Left colon (tissue), 2 donors: ENCODE measurements around the gene CNOT4. TPM values are rescaled to one million over a fixed set of nuclear protein-coding genes. Genes with fewer than 3 reads are reported as not detected.

Experiments
- ATAC-seq: fragments of 200-7000 bp; cut with Tn5 transposase; one replicate; pipeline ENCODE4 v1.9.1; 2020; ENCODE audit warnings: mild to moderate bottlenecking, moderate library complexity
- DNase-seq, 2 donors: peaks; one replicate each; pipeline ENCODE4 v3.0.0-alpha.2; 2020
- intact Hi-C, 2 donors: fragments of 100-400 bp; cut with DNase I in 1 of 2; cut with micrococcal nuclease in 1 of 2; formaldehyde crosslinking; loops; one replicate each; pipeline versions ENCODE4 v1.11.2 to v1.14.0; 2022; cut with DNase I, micrococcal nuclease
- total RNA-seq, 2 donors: library from RNA; stranded (reverse); fragmentation: NEBNext Ultra II Directional; extraction: Animal tissue kit (Norgen Biotek cat#: 25700); gene quantifications; one replicate each; pipeline ENCODE4 v1.2.1, GENCODE V29; 2021
- donor health status: DM: no; HTN: no; CAD: no.
- donor health status: DM: yes; HTN: yes; CAD: no.

Gene CNOT4
- total RNA-seq, 2 donors from 2014 or later = 17.4 to 21.0 TPM

GRCh38 chr7:135317676-135318325 is 192.1 kb downstream of the CNOT4 start:
- intact Hi-C loops = no loop called here
- DNase-seq (peak; percentile 58 to 66), ATAC-seq (peak; percentile 99)

- intact Hi-C loops = no loop called here
- DNase-seq (no peak), ATAC-seq (no peak)
These were observed 193.1 kb downstream of the CNOT4 start for GRCh38 chr7:135316648-135317313.

GRCh38 chr7:135313971-135314370 is 195.9 kb downstream of the CNOT4 start:
- intact Hi-C loops = no loop called here
- DNase-seq (no peak), ATAC-seq (no peak)

Other genes with a start within 250 kb of the CNOT4 start
- 10 to 100 TPM; 25.8 to 36.8 TPM for gene NUP205, start 47.8 kb upstream of the CNOT4 start, total RNA-seq
- 10 to 100 TPM; 22.6 to 30.4 TPM for gene STMP1, start 152.4 kb upstream of the CNOT4 start, total RNA-seq
- not detected for gene SLC13A4, start 218.1 kb upstream of the CNOT4 start, total RNA-seq
- 1 to 10 TPM in 1 of 2 donors, under 1 TPM in 1; 0.89 to 2.0 TPM for gene FAM180A, start 238.7 kb upstream of the CNOT4 start, total RNA-seq